Measurements from ENCODE around the gene NOX3.

DNA sequence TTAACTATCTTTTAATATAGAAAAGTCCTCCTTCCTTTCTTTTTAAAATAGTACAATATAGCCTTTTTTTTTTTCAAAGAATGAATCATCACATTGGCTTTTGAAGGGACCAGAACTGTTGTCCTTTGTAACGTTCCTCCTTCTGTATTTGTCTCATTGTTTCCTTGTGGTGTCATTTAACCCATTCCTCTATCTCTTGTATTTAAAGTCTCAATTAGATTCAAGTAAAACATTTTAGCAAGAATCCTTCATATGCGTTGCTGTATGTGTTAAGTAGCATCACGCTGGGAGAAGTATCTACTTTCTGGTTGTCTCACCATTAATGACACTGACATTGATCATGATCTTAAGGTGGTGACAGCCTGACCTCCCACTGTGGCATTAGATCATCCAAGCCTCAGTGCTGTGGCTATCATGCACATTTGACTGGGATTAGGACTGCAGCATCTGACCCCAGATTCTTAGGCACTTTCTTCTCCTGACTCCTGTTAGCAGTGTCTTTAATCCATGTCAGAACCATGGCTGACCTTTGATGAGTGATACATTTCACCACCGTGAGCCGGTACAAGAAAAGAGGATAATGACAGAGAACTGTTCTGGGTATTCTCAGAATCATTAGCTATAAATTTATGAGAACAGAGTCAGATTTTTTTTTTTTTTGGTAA lies 73.8 kb downstream of the NOX3 start:
- TF ChIP-seq POLR2AphosphoS5 (IDR thresholded peaks at IDR 0.05; ENCODE audit: borderline replicate concordance, low read depth, low read length) (no peak), EZH2 (IDR thresholded peaks at IDR 0.05) (no peak), FOXP2 (optimal IDR thresholded peaks at IDR 0.05; ENCODE audit: control extremely low read depth, extremely low read length, insufficient read depth) (no peak)
